Activated CD8-positive, alpha-beta memory T cell treated with anti-CD3 and anti-CD28 coated beads, Interleukin-2, amount 10 ng/mL, durations not matched to agents 7 days and 5 days (primary cell): ENCODE measurements around the gene ZNF335. TPM values are rescaled to one million over a fixed set of nuclear protein-coding genes. Genes with fewer than 3 reads are reported as not detected.
"Not testable (repeated sequence)": the region's sequence is repeated elsewhere in the genome, so short reads cannot be mapped to it uniquely, and the experiment has no call there.

Source experiments
- ATAC-seq: fragments of 150-1000 bp; cut with Tn5 transposase; one replicate; pipeline ENCODE4 v1.10.0; 2021; ENCODE audit warnings: moderate library complexity
- CTCF ChIA-PET: fragments of 350-600 bp; sonication (Branson Sonifier 250); formaldehyde crosslinking; loops from one replicate; lab custom pipeline; 2021; ENCODE audit warnings: antibody characterized with exemption; lab: Charles Lee
- DNase-seq: peaks from one replicate; pipeline ENCODE4 v3.0.0-alpha.2; 2020
- H3K27ac Mint-ChIP-seq: one replicate; pipeline ENCODE4 v1.8.0; 2021; ENCODE audit warnings: mild to moderate bottlenecking, mixed read lengths
- H3K27me3 Mint-ChIP-seq: one replicate; pipeline ENCODE4 v1.8.0; 2021; ENCODE audit warnings: mixed read lengths
- H3K36me3 Mint-ChIP-seq: one replicate; pipeline ENCODE4 v1.8.0; 2021; ENCODE audit warnings: mild to moderate bottlenecking, mixed read lengths
- H3K4me1 Mint-ChIP-seq: one replicate; pipeline ENCODE4 v1.8.0; 2021; ENCODE audit warnings: mixed read lengths
- H3K4me3 Mint-ChIP-seq: one replicate; pipeline ENCODE4 v1.8.0; 2021; ENCODE audit warnings: mild to moderate bottlenecking, moderate library complexity, mixed read lengths
- H3K9me3 Mint-ChIP-seq: one replicate; pipeline ENCODE4 v1.8.0; 2022; ENCODE audit warnings: low read depth, mixed read lengths
- total RNA-seq, 2 experiments: library from RNA; stranded (reverse); gene quantifications; one replicate each; pipeline ENCODE4 v1.2.3, GENCODE V29; 2021

The ZNF335 gene
- total RNA-seq, 2 experiments from 2014 or later, result 39.4 to 40.6 TPM

DNA sequence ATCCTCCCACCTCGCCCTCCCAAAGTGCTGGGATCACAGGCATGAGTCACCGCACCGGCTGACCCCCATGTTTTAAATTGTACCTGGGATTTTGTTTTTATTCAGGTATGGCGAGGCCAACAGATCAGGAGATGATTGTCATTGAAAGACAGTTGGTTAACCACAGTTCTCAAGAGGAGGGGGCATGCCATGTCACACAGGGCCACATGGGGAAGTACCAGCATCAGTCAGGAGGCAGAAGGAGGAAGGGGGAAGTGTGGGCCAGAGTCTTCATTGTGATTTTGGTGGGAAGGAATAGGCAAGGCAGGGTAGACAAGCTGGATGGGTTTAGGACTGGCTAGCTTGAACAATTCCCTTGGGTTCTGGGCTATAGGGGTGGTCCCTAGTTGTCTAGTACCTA is 26.8 kb upstream of the ZNF335 start:
- CTCF ChIA-PET, result interaction anchor here (1.0 to 6.1 kb wide), 7 partner anchors 11 to 50 kb away, joined by 3 to 69 read pairs (median 3); no protein-coding TSS in a partner anchor
- DNase-seq, result peak; percentile 50
- peaks cover 40% of the 10 kb centered on the region for H3K4me1 Mint-ChIP-seq
- H3K9me3 Mint-ChIP-seq, result no peaks in the 10 kb centered on the region
- H3K27me3 Mint-ChIP-seq, result peaks cover 19% of the 10 kb centered on the region
- no peak overlapping the region for H3K4me3 Mint-ChIP-seq
- no peaks in the 10 kb centered on the region for H3K36me3 Mint-ChIP-seq
- no peak overlapping the region for H3K27ac Mint-ChIP-seq
- ATAC-seq, result peak; percentile 63

DNA sequence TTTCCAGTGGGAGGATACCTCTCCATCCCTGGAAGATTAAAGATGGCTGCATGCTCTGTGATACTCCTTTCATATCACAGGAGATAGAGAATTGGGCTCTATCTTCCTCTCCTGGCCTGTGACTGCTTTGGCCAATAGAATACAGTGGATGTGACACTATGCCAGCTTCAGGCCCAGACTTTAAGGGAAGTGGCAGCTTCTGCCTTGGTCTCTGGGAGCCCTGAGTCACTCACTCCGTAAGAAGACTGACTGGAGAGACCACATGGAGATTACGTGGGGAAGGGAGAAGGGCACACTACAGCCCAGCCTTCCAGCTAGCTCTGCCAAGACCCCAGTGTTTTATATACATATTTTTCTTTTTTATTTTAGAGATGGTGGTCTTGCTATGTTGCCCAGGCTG is 26.3 kb upstream of the ZNF335 start:
- no peaks in the 10 kb centered on the region for H3K9me3 Mint-ChIP-seq
- CTCF ChIA-PET, result interaction anchor here (1.0 to 6.1 kb wide), 6 partner anchors 9 to 24 kb away, joined by 3 to 69 read pairs (median 3); no protein-coding TSS in a partner anchor
- H3K27me3 Mint-ChIP-seq, result peaks cover 19% of the 10 kb centered on the region
- DNase-seq (no peak), ATAC-seq (no peak)
- no peaks in the 10 kb centered on the region for H3K36me3 Mint-ChIP-seq
- peaks cover 43% of the 10 kb centered on the region for H3K4me1 Mint-ChIP-seq
- H3K27ac Mint-ChIP-seq, result no peak overlapping the region
- no peak overlapping the region for H3K4me3 Mint-ChIP-seq

DNA sequence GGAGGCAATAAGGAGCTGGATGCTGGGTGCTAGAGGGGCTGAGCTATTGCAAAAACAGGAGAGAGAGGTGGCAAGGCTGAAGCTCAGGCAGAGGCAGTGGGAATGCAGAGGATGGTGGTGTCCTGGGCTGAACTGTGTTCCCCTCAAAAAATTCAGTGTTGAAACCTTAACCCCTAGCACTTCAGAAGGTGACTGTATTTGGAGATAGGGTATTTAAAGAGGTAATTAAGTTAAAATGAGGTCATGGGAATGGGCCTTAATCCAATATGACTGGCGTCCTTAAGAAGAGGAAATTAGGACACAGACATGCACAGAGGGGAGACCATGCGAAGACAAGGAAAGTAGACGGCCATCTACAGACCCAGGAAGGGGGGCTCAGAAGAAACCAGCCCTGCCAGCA is 25.2 kb upstream of the ZNF335 start:
- CTCF ChIA-PET, result interaction anchor here (1.0 to 6.1 kb wide), 3 partner anchors 10 to 15 kb away, joined by 3 to 69 read pairs (median 3); no protein-coding TSS in a partner anchor
- Mint-ChIP-seq H3K4me3 (no peak overlapping the region), H3K9me3 (no peaks in the 10 kb centered on the region), H3K4me1 (peaks cover 44% of the 10 kb centered on the region), H3K36me3 (no peaks in the 10 kb centered on the region), H3K27me3 (peaks cover 22% of the 10 kb centered on the region), H3K27ac (no peak overlapping the region)
- ATAC-seq (no peak), DNase-seq (no peak)

DNA sequence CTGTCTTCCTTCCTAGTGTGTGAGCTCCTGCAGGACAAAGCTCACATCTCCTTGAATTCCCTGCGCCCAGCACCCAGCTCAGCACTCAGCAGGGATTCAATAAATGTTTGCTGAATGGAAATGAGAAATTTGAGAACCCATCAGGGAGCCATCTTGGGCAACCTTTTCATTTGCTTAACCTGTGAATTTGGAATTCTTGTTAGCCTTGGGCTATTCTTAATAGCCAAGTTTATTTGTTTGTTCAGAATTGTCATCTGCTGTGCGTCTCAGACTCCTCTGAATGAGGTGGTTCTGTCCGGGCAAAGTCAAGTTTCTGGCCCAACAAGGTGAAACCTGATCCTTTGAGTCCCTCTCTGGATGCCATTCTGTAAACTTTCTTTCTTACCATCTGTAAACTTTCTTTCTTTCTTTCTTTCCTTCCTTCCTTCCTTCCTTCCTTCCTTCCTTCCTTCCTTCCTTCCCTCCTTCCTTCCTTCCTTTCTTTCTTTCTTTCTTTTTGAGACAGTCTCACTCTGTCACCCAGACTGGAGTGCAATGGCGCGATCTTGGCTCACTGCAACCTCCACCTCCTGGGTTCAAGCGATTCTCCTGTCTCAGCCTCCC is 23.6 kb upstream of the ZNF335 start:
- not testable (repeated sequence) for DNase-seq, H3K36me3 Mint-ChIP-seq, H3K4me3 Mint-ChIP-seq, H3K27ac Mint-ChIP-seq, H3K9me3 Mint-ChIP-seq, ATAC-seq
- Mint-ChIP-seq H3K4me1 (peaks cover 40% of the 10 kb centered on the region), H3K27me3 (peaks cover 27% of the 10 kb centered on the region)
- CTCF ChIA-PET, result interaction anchor here (0.8 to 11.0 kb wide), 3 partner anchors 9 to 25 kb away, joined by 3 to 289 read pairs (median 6); partner anchors contain the start of gene MMP9

DNA sequence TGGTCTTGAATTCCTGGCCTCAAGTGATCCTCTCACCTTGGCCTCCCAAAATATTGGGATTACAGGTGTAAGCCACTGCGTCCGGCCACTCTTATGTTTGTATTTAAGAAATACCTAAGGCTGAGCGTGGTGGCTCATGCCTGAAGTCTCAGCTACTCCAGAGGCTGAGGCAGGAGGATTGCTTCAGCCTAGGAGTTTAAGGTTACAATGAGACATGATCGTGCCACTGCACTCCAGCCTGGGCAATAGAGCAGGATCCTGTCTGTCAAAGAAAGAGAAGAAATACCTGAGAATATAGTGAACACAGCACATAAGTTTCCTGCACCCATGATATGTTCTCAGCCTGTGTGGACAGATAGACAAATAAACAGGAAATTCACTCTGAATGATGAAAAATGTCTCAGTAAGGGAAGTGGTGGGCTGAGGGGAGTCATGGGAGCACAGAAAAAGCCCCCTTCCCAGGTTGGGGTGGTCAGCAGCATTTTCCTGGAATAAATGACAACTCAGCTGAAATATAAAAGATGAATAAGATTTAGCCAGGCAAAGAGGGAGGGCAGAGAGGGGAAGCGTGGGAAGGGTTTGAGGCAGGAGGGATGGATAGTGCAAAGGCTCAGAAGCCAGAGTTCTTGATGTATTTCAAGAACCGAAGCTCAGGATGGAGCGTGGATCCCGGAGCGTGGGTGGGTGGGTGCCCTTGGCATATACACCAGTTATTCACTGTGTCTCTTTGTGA is 22.9 kb upstream of the ZNF335 start:
- CTCF ChIA-PET, result interaction anchor here (0.8 to 11.0 kb wide), 3 partner anchors 8 to 25 kb away, joined by 3 to 289 read pairs (median 6); partner anchors contain the start of gene MMP9

DNA sequence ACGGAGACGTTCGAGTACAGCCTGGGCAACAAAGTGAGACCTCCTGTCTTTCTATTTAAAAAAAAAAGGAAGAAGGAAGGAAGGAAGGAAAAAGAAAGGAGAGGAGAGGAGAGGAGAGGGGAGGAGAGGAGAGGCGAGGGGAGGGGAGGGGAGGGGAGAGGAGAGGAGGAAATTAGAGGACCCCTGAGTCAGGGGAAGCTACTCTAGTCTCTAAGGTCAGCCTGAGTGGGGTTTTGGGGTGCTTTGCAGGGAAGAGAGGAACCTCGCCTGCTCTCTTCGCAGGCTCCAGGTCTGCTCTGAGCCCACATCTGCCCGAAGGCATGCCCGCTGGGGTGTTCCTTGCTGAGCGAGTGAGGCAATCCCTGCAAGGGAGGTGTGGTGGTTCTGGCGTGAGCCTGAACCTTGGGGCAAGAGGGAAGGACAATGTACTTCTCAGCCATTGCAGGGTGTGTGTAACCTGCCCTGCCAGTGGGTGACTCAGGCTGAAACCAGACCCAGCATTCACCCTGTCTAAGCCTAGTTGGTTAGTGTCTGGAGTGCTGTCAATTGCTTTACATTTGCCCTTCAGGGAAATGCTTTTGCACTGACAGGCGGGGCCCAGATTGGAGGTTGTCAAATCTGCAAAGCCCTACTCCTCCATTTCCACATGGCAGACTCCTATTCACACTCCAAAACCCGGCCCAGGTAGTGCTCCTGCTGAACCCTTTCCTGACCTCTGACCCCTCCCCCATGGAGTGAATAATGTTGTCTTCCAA is 21.4 kb upstream of the ZNF335 start:
- H3K4me1 Mint-ChIP-seq, result peaks cover 21% of the 10 kb centered on the region
- H3K36me3 Mint-ChIP-seq, result no peaks in the 10 kb centered on the region
- no peak overlapping the region for H3K27ac Mint-ChIP-seq
- DNase-seq (peak; percentile 59), ATAC-seq (peak; percentile 78)
- CTCF ChIA-PET, result interaction anchor here (1.2 to 11.0 kb wide), 3 partner anchors 16 to 23 kb away, joined by 6 to 289 read pairs (median 7); partner anchors contain the start of gene MMP9
- H3K9me3 Mint-ChIP-seq, result no peaks in the 10 kb centered on the region
- peaks cover 34% of the 10 kb centered on the region for H3K27me3 Mint-ChIP-seq
- no peak overlapping the region for H3K4me3 Mint-ChIP-seq

More for the DNA sequence above, 22.9 kb upstream of the ZNF335 start:
- ATAC-seq (no peak), DNase-seq (no peak)
- no peaks in the 10 kb centered on the region for H3K36me3 Mint-ChIP-seq
- H3K27me3 Mint-ChIP-seq, result peaks cover 29% of the 10 kb centered on the region
- H3K27ac Mint-ChIP-seq, result no peak overlapping the region
- no peak overlapping the region for H3K4me3 Mint-ChIP-seq
- H3K9me3 Mint-ChIP-seq, result no peaks in the 10 kb centered on the region
- H3K4me1 Mint-ChIP-seq, result peaks cover 33% of the 10 kb centered on the region

DNA sequence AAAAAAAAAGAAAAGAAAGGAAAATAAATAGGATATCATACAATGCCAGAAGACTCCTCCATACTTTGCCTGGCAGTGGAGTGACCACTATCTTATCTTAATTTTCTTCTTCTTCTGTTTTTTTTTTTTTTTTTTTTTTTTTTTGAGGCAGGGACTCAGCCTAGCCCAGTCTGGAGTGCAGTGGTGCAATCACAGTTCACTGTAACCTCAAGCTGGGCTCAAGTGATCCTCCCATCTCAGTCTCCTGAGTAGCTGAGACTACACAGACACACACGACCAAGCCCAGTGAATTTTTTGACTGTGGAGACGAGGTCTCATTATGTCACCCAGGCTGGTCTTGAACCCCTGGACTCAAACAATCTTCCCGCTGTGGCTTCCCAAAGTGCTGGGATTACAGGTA is 19.6 kb upstream of the ZNF335 start:
- no peak overlapping the region for H3K27ac Mint-ChIP-seq
- no peaks in the 10 kb centered on the region for H3K9me3 Mint-ChIP-seq
- DNase-seq (no peak), ATAC-seq (no peak)
- peaks cover 37% of the 10 kb centered on the region for H3K27me3 Mint-ChIP-seq
- no peak overlapping the region for H3K4me3 Mint-ChIP-seq
- peaks cover 14% of the 10 kb centered on the region for H3K4me1 Mint-ChIP-seq
- CTCF ChIA-PET, result interaction anchor here (1.0 to 11.0 kb wide), 2 partner anchors 18 to 193 kb away, joined by 3 to 289 read pairs; partner anchors contain the start of gene MMP9
- no peaks in the 10 kb centered on the region for H3K36me3 Mint-ChIP-seq

DNA sequence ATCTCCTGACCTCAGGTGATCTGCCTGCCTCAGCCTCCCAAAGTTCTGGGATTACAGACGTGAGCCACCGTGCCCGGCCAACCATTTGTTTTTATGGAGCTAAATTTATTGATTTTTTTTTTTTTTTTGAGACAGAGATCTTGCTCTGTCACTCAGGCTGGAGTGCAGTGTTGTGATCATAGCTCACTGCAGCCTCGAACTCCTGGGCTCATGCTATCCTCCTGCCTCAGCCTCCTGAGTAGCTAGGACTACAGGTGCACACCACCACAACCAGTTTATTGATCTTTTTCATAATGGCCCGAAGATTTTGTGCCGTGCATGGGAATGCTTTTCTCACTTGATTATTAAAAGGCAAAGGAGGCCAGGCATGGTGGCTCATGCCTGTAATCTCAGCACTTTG is 16.8 kb upstream of the ZNF335 start:
- not testable (repeated sequence) for H3K36me3 Mint-ChIP-seq, H3K4me1 Mint-ChIP-seq, H3K9me3 Mint-ChIP-seq, H3K27ac Mint-ChIP-seq, H3K4me3 Mint-ChIP-seq, DNase-seq, ATAC-seq
- CTCF ChIA-PET, result interaction anchor here (3.3 to 11.0 kb wide), 4 partner anchors 11 to 31 kb away, joined by 14 to 289 read pairs (median 93); partner anchors contain the start of genes MMP9 and ZNF335
- H3K27me3 Mint-ChIP-seq, result peaks cover 29% of the 10 kb centered on the region

DNA sequence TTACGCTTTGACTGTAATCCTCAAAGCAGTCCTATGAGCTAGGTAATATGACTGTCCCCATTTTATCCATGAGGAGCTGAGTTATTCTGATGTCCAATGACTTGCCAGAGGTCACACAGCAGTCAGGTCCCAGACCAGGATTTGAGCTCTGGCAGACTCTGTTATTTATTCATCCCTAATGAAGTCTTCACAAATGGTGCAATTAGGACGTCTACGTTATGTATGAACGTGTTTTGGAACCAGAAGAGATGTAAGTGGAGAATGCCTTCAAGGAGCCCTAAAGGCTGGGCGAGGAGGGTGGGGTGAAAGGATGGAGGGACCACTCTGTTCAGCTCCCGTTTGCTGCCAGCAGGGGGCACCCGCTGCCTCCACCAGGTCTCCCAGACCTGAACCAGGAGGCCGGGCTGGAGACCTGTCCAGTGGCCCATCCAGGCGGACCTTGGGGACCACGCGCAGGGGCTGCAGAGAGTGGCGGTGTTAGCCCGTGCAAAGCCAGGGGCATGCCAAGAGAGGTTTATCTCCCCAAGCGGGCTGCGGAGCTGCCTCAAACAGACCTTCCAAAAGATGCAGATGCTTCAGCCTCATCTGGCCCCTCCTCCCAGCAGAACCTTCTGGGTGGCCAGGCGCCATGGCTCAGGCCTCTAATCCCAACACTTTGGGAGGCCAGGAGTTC is 15.2 kb upstream of the ZNF335 start:
- Mint-ChIP-seq H3K27ac (no peak overlapping the region), H3K4me1 (peaks cover 15% of the 10 kb centered on the region), H3K9me3 (no peaks in the 10 kb centered on the region)

DNA sequence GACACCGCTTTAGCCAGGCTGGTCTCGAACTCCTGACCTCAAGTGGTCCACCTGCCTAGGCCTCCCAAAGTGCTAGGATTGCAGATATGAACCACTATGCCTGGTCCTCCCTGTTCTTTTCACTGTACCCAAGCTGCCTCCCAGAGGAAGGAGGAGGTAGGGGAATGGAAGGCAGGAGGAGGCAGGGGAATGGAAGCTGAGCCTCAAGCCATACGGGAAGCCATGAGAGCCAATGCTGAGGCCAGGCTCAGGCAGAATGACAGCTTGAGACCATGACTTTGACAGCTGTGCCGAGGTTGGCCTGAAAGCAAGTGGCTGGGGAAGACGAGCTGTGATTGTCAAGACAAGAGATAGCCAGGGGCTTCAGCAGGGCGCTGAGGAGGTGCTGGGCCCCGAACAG is 13.6 kb upstream of the ZNF335 start:
- CTCF ChIA-PET, result interaction anchor here (0.9 to 11.0 kb wide), 5 partner anchors 12 to 186 kb away, joined by 3 to 289 read pairs (median 69); partner anchors contain the start of genes MMP9 and ZNF335
- DNase-seq (no peak), ATAC-seq (no peak)
- no peaks in the 10 kb centered on the region for H3K36me3 Mint-ChIP-seq
- H3K27me3 Mint-ChIP-seq, result peaks cover 18% of the 10 kb centered on the region
- H3K27ac Mint-ChIP-seq, result no peak overlapping the region
- peaks cover 15% of the 10 kb centered on the region for H3K4me1 Mint-ChIP-seq
- H3K9me3 Mint-ChIP-seq, result no peaks in the 10 kb centered on the region
- H3K4me3 Mint-ChIP-seq, result no peak overlapping the region

More for the DNA sequence above, 15.2 kb upstream of the ZNF335 start:
- CTCF ChIA-PET, result interaction anchor here (0.6 to 11.0 kb wide), 32 partner anchors 8 to 421 kb away, joined by 3 to 289 read pairs (median 4); partner anchors contain the start of genes MMP9, PCIF1 and ZNF335
- ATAC-seq (peak; percentile 97), DNase-seq (peak; percentile 84)
- no peaks in the 10 kb centered on the region for H3K36me3 Mint-ChIP-seq
- peaks cover 25% of the 10 kb centered on the region for H3K27me3 Mint-ChIP-seq
- no peak overlapping the region for H3K4me3 Mint-ChIP-seq

DNA sequence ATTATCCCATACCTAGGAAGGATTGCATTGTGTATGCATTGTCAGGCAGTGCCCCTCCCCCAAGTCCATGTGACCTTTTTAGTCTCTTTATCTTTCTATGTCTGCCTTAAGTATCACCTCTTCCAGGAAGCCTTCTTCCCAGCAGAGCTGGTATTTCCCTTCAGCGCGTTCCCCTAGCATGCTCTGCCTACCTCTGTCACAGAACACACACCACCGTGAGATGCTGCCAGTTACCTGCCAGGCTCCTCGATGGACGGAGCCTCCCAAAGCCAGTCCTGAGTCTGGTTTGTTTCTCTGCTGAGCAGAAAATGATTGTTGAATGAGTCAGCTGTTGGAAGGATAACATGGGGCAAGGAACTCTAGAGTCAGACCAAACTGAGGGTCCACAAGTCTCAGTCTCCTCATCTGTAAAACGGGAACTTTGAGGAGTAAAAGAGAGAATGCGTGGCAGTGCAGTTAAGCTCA is 11.3 kb upstream of the ZNF335 start:
- Mint-ChIP-seq H3K9me3 (no peaks in the 10 kb centered on the region), H3K4me1 (peaks cover 15% of the 10 kb centered on the region), H3K4me3 (no peak overlapping the region), H3K27me3 (peaks cover 17% of the 10 kb centered on the region), H3K36me3 (no peaks in the 10 kb centered on the region), H3K27ac (no peak overlapping the region)
- ATAC-seq, result no peak
- DNase-seq, result no peak
- CTCF ChIA-PET, result interaction anchor here (0.5 to 6.3 kb wide), 5 partner anchors 13 to 428 kb away, joined by 3 to 36 read pairs (median 3); no protein-coding TSS in a partner anchor

DNA sequence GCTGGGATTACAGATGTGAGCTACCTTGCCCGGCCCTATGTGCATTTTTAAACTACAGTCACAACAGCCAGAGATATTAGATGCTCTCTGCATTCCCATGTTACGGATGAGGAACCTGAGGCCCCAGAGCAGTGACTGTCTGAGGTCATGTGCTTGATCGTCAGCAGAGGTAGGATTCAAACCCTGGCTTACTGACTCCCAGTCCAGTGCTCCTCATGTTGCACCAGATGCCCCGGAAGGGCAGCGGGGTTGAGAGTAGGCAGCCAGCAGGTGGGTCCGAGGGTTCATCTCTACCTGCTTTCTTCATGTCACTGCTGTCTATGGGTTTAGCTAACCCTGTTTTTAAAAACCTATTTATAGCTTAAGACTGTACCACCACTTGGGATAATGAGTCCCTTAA is 9.3 kb upstream of the ZNF335 start:
- peaks cover 13% of the 10 kb centered on the region for H3K4me1 Mint-ChIP-seq
- no peak overlapping the region for H3K4me3 Mint-ChIP-seq
- CTCF ChIA-PET, result interaction anchor here (1.0 to 6.3 kb wide), 6 partner anchors 9 to 41 kb away, joined by 3 to 36 read pairs (median 4); no protein-coding TSS in a partner anchor
- no peaks in the 10 kb centered on the region for H3K9me3 Mint-ChIP-seq
- H3K27me3 Mint-ChIP-seq, result peaks cover 18% of the 10 kb centered on the region
- no peak for ATAC-seq
- DNase-seq, result no peak
- H3K36me3 Mint-ChIP-seq, result no peaks in the 10 kb centered on the region
- H3K27ac Mint-ChIP-seq, result no peak overlapping the region
